22Rv1 (cell line): Measurements from ENCODE around the gene ARMC7.

Experiments
- H3K27ac ChIP-seq: fragments of 450-650 bp; 2 replicates; pipeline ENCODE4 v1.5.1; 2017
- CTCF ChIP-seq: fragments of 450-650 bp; IDR thresholded peaks from 2 replicates; pipeline ENCODE4 v1.5.1; 2017; ENCODE audit warnings: mild to moderate bottlenecking
- ZFX ChIP-seq: fragments of 450-650 bp; IDR thresholded peaks from 2 replicates; pipeline ENCODE4 v1.6.1; 2017; ENCODE audit warnings: antibody characterized with exemption, borderline replicate concordance

Gene ARMC7

GRCh38 chr17:75108193-75108592, 1.6 kb upstream of the ARMC7 start:
- H3K27ac ChIP-seq: no peak overlapping the region
- no peak for TF ChIP-seq CTCF
- TF ChIP-seq ZFX: no peak

DNA sequence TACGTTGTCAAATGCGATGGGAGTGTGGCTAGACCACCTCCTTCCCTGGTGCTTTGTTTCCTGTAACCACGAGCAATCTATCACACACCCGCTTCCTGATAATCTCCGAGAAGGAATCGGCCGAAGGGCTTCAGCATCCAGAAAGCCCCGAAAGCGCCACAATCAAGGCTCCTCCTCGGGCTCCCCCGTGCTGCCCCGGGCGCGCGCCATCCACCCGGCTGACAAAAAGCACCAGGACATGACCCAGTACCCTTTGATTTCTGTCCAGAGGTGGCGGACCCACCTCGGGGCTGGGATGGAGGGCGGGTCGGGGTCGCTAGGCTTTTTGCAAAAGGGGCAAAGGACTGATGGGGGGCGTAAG, 743 bp upstream of the ARMC7 start:
- H3K27ac ChIP-seq: no peak overlapping the region

GRCh38 chr17:75110234-75110937, 617 bp downstream of the ARMC7 start:
- H3K27ac ChIP-seq: peak overlapping the region; percentile 56
- no peak for TF ChIP-seq ZFX
- TF ChIP-seq CTCF: no peak

More for the DNA sequence above, 743 bp upstream of the ARMC7 start:
- TF ChIP-seq ZFX (no peak), CTCF (no peak)

GRCh38 chr17:75111777-75112335, 2.1 kb downstream of the ARMC7 start:
- TF ChIP-seq CTCF: no peak
- TF ChIP-seq ZFX: no peak
- H3K27ac ChIP-seq: no peak overlapping the region

DNA sequence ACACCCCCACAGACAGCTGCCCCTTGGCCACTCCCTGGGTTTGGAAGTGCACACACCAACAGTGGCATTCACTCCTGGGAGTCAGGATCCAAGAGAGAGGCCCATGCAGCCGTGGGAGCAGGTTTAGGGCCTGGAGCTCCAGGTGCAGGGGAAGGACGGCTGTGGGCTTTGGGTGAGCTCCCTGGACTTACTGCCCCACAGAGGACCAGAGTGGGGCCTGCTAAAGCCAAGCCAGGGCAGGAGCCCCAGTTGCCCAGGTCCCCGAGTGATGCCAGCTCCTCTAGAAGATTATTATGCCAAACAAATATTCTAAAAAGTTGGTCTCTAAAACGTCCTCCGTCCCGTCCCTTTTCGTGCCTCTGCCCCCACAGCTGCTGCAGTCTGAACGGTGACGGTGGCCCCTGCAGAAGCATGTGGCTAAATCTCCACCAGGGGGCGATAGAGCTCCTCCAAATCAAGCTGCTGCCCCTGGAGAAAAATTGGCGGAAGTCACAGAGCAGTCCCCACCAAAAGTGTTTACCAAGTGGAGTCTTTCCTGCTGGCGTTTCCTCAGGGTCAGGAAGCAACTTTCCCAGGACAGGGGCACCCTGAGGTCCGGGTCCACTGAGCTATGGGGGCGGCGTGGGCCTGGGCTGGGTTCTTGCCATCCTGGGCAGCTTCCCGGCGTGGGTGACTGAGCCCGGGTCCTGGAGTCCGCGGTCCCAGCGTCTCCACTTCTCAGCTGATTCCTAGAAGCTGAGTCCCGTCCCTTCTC, 4.2 kb downstream of the ARMC7 start:
- TF ChIP-seq ZFX: no peak
- peak; percentile 94 for TF ChIP-seq CTCF
- H3K27ac ChIP-seq: 0 out of 2 replicates have a peak overlapping the region, but pooled peaks have one; percentile 3

DNA sequence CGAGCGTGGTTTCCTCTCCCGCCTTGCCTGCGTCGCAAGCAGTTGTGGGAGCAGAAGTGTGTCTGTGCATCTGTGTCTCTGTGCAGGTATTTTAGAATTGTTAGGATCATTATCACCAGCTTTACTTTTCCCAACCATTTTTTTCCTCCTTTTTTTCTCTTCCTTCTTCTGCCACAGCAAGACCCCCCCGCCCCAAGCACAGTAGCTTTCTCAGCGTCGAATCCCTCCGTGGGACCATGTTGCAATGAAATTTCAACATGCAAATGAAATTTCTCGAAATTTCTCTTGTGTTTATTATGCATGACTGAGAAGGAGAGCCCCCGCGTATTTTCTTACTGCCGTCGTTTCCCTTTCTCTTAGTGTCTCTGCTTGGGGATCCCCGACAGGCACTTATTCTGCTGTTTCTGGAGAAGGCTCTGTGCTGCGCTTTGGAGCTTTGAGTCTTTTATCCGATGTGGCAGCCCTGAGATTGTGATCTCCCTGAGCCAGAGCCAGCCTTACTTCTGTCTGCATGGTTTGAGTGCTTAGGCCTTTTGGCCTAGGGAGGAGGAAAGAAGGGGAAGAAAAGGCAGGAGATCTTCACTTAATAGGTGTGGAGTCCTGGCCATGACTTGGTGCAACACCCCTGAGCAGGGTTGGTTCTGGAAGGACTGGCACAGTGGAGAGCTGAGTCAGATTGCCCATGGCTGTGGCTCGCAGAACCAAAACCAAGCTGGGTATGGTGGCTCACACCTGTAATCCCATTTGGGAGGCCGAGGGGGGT, 5.0 kb downstream of the ARMC7 start:
- TF ChIP-seq CTCF: no peak
- no peak for TF ChIP-seq ZFX
- H3K27ac ChIP-seq: 0 out of 2 replicates have a peak overlapping the region, but pooled peaks have one; percentile 3
